ENCODE measurements around the gene C9orf78.

Gene C9orf78

GRCh38 chr9:129835128-129835859, at the start of gene C9orf78, which contains the start of gene USP20:
C9orf78 (minus strand) TSS chr9:129835275; CDS start chr9:129835221, 54 bp downstream.
USP20 (plus strand) TSS chr9:129835458; CDS start chr9:129852556, 17,098 bp downstream.
- peak; percentile 98 for DNase-seq

- DNase-seq, result peak; percentile 95
Observed at GRCh38 chr9:129884220-129885017, 49.3 kb upstream of the C9orf78 start.

- no peak for DNase-seq
Observed at GRCh38 chr9:129881547-129882324, 46.7 kb upstream of the C9orf78 start.

- DNase-seq, result no peak
Observed at GRCh38 chr9:129880654-129881546, 45.8 kb upstream of the C9orf78 start.

- no peak for DNase-seq
Observed at GRCh38 chr9:129879991-129880653, 45.0 kb upstream of the C9orf78 start.

- DNase-seq, result no peak
Observed at GRCh38 chr9:129879103-129879699, 44.1 kb upstream of the C9orf78 start.

- no peak for DNase-seq
Observed at GRCh38 chr9:129878291-129878690, 43.2 kb upstream of the C9orf78 start.

GRCh38 chr9:129876815-129877214, 41.7 kb upstream of the C9orf78 start:
- no peak for DNase-seq

- no peak for DNase-seq
Observed at GRCh38 chr9:129875687-129876395, 40.8 kb upstream of the C9orf78 start.

- DNase-seq, result no peak
Observed at GRCh38 chr9:129875181-129875611, 40.1 kb upstream of the C9orf78 start.

- no peak for DNase-seq
Observed at GRCh38 chr9:129874261-129875101, 39.4 kb upstream of the C9orf78 start.

- no peak for DNase-seq
Observed at GRCh38 chr9:129873563-129874190, 38.6 kb upstream of the C9orf78 start.

GRCh38 chr9:129871046-129871445, 36.0 kb upstream of the C9orf78 start:
- DNase-seq, result no peak

- DNase-seq, result no peak
Observed at GRCh38 chr9:129869585-129870501, 34.8 kb upstream of the C9orf78 start.

- peak; percentile 75 for DNase-seq
Observed at GRCh38 chr9:129868872-129869486, 33.9 kb upstream of the C9orf78 start.

- no peak for DNase-seq
Observed at GRCh38 chr9:129868023-129868871, 33.2 kb upstream of the C9orf78 start.

Measured in stimulated activated CD4-positive, alpha-beta T cell treated with anti-CD3 and anti-CD28 coated beads, Interleukin-12 subunit alpha, Interleukin-12 subunit beta, amount 100 ng/mL, for 4 hours (primary cell).